Panc1 (cell line): ENCODE results near the gene NRP2.

ENCODE experiments used
- CTCF ChIP-seq: fragments of 450-650 bp; IDR thresholded peaks from 2 replicates; pipeline ENCODE4 v1.5.1; 2017; ENCODE audit warnings: mild to moderate bottlenecking
- POLR2AphosphoS5 ChIP-seq: IDR thresholded peaks from 2 replicates; pipeline ENCODE4 v1.6.1; 2012; ENCODE audit warnings: mild to moderate bottlenecking, low read depth, low read length, moderate library complexity
- REST ChIP-seq, 2 experiments: IDR thresholded peaks; 2 replicates each; pipeline ENCODE4 v1.6.1; 2011 to 2012; ENCODE audit warnings: low read depth in 2 of 2, control low read depth in 1 of 2, low read length in 1 of 2, mild to moderate bottlenecking in 1 of 2, moderate library complexity in 1 of 2; ENCODE audit not compliant: insufficient read depth in 1 of 2
- SIN3A ChIP-seq: IDR thresholded peaks from 2 replicates; pipeline ENCODE4 v1.6.1; 2012; ENCODE audit warnings: low read depth, mild to moderate bottlenecking, low read length, moderate library complexity, borderline replicate concordance; ENCODE audit not compliant: insufficient read depth
- TCF7L2 ChIP-seq: IDR thresholded peaks from 2 replicates; pipeline ENCODE4 v1.6.1; 2011; ENCODE audit warnings: mild to moderate bottlenecking, low read depth, low read length, inconsistent platforms

- TF ChIP-seq REST (IDR thresholded peaks at IDR 0.05; ENCODE audit: insufficient read depth in 1 of 2, low read depth in 2 of 2, low read length in 1 of 2) = no peak
- TF ChIP-seq CTCF = no peak
- no peak for TF ChIP-seq POLR2AphosphoS5
- TF ChIP-seq SIN3A = no peak
- no peak for TF ChIP-seq TCF7L2
Observed at GRCh38 chr2:205845446-205845845, 163.1 kb downstream of the NRP2 start.
